Measurements from ENCODE around the gene ADAM11.

Gene ADAM11

DNA sequence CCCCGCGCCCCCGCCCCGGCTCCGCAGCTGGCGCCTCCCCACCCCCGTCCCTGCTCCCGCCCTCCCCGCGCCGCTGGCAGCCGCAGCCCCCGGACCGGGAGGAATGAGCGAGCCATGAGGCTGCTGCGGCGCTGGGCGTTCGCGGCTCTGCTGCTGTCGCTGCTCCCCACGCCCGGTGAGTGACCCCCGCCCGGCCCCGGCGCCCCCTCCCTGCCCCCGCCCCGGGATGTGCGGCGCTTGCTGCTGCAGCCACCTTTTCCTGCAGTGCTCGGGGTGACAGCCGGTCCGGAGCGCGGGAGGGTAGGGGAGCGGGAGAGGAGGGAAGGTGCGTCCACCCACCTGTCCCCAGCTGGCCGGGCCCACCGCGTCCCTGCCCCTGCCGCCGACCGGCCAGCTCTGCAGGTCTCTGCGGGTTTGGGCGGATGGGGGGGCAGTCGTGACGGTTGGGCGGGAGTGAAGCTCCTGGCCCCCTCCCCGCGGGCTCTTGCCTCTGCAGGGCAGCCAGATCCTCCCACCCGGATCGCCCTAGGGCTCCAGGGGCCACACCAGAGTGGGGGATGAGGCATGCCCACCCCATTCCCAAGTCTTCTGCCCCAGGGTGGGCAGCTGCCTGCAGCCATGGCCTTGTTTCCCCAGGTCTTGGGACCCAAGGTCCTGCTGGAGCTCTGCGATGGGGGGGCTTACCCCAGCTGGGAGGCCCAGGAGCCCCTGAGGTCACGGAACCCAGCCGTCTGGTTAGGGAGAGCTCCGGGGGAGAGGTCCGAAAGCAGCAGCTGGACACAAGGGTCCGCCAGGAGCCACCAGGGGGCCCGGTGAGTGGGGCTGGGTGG lies 513 bp downstream of the ADAM11 start:
- no peak for DNase-seq

GRCh38 chr17:44759916-44760243 lies 1.1 kb downstream of the ADAM11 start:
- DNase-seq = no peak

GRCh38 chr17:44760474-44761308 lies 1.9 kb downstream of the ADAM11 start:
- no peak for DNase-seq

GRCh38 chr17:44761932-44762810 lies 3.4 kb downstream of the ADAM11 start:
- DNase-seq = no peak

- DNase-seq = no peak
Measured at GRCh38 chr17:44763170-44763569, 4.4 kb downstream of the ADAM11 start.

DNA sequence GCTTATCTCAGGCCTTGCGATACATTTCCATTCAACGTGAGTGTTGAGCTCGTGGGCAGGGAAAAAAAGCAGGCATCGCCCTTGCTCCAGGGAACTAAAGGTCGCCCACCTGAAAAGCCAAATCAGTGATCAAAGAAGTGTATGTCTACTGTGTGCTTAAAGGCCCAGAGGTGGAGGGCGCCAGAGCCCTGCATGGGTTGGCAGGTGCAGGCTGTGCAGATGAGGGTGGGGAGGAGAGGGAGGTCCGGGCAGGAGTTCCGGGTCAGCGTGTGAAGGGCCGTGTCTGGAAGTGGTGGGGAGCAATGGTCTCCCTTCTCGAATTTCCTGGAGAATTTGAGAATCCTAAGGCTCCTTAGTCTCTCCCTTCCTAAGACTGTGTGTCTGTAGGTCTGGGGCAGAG lies 7.2 kb downstream of the ADAM11 start:
- no peak for DNase-seq

DNA sequence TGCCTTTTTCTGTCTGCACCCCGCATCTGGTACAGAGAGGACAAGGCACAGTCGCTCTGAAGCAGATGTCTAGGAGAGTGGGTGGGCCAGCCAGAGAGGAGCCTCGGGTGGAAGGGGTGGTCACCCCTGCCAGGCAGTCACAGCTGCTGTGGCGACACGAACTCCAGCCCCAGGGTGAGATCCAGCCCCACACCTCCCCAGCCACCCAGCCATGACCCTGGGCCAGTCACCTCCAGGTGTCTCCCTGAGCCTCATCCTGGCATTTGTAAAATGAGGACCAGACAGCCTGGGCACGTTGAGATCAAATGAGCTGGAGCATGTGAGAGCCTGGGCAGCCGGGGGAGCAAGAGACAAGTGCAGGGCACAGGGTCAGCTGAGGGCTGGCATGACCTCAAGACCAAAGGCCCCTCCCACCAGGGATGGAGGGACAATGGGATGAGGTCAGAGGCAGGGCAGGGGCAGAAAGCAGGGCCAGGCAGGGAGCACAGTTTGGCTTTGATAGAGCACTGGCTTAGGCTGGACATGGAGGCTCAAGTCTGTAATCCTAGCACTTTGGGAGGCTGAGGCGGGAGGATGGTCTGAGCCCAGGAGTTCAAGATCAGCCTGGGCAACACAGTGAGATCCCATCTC lies 7.7 kb downstream of the ADAM11 start:
- no peak for DNase-seq

DNA sequence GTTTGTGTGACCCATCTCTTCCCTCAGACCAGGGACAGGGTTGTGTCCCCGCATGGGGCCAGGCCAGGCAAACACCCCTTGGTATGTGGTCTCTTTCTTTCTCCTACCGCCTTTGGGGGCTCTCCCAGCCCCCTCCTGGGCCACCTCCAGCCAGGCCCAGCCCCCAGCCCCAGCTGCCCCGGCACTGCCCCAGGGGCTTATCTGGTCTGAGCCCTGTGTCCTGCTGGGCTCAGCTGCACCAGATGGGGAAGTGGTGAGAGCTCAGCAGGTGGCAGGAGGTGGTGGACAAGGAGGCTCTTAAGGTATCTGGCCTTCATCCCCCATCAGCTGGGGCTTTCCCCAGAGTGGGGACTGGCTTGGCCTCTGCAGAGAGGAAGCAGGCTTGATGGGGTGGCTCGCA lies 8.7 kb downstream of the ADAM11 start:
- DNase-seq = no peak

DNA sequence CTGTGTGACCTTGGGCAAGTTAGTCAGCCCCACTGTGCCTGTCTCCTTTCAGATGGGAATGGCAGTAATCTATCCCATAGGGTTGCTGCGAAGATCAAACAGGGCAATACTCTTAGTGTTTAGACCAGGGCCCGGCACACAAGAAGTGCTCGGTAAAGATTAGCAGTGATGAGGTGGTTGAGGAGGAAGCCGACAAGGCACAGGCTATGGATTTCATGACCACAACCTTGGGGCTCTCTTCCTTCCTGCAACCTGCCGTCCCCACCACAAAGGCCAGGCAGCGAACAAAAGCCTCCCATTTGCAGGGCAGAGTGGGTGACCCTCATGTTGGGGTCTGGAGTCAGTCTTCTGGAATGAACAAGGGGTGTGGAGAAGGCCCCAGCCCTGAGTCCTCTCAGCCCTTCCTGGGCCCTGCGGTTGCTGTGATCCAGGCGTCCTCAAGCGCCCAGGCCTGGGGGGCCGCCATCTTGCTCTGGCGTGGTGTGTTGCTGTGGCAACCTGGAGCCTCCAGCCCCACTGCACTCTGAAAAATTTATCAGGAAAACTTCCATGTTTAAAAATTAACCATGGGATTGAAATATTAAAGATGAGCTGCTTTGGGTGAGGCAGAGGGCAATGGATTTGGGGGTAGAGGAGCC lies 9.8 kb downstream of the ADAM11 start:
- no peak for DNase-seq

DNA sequence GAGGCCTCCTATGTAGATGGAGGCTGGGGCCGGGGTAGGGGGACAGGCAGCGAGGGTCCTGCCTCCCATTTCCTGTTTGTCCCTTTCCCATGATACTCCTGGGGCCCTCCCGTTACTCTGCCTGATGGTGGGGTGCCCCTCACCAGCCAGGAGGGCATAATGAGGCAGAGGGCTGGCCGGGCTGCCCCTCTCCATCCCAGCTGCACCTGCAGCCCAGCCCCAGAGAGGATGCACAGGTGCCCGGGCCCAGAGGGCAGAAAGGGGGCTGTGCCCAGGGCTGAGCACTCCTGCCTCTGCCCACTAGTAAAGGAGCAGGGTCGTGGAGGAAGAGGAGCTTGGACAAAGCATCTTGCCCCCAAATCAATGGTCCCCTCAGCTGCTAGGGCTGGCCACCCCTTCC lies 10.4 kb downstream of the ADAM11 start:
- DNase-seq = no peak

DNA sequence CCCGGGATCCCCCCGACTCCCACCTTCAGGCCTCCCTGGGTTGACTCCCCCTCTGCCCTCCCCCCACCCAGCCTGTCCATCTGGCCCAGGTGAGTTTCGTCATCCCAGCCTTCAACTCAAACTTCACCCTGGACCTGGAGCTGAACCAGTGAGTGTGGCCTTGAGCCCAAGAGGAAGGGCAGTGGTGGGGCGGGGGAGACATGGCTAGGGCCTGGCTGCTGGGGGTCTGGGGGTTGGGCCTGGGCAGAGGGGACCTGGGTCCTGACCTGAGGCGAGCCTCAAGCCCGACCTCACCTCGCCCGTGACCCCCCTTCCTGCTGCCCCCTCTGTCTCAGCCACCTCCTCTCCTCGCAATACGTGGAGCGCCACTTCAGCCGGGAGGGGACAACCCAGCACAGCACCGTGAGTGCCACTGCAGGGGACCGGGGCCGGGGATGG lies 10.9 kb downstream of the ADAM11 start:
- no peak for DNase-seq

DNA sequence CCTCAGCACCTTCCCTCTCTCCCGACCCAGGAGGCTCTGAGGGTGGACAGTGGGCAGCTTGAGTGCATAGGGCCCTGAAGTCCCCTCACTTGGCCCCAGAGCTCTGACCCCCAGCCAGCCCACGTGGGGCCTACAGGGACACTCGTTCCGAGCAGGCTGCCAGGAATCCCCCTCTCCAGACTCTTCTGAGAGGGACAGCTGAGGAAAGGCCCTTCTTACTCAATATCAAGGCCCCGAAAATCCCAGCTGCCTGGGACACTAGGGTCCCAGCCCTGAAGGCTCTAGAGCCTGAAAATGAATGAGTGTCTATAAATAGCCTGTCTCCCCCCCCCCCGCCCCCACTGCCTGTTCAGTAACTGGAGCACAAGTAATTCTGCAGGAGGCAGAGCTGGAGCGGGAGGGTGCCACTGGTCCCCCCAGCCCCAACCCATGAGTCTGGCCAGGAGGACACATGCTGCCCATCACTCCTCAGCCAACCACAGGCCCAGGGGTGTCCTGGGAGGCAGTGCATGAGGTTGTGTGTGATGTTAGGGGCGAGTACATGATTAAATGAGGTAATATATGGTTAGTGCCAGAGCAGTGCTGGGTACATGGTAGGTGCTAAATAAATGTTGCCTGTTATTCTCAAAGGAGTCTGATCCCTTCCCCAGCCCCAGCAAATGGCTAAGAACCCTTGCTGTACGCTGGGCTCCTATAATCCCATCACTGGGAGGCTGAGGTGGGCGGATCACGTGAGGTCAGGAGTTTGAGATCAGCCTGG lies 11.6 kb downstream of the ADAM11 start:
- no peak for DNase-seq

DNA sequence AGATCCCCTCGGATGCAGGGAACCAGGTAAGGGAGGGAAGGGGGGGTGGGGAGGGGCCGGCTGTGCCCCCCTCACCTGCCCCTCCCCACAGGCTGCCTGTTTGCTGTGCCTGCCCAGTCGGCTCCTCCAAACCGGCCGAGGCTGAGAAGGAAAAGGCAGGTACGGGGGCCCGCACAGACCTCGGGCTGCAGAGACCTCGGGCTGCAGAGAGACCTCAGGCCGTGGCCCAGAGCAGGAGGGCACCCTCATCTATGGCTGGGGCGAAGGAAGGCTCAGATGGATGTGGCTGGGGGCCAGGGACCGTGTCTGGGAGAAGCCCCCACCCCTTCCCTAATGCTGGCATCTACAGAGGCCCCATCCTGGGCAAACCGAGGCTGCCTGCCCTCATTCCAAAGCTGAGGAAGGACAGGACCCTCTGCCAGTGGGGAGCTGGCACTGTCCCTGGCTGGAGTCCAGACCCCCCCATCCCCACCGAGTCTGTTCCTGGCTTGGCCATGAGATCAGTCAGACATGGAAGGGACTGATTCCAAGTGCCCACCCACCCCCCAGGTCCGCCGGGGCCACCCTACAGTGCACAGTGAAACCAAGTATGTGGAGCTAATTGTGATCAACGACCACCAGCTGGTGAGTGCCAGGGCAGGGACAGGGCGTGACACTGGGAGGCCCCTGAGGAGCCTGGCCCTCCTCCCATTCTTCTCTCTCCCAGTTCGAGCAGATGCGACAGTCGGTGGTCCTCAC lies 13.7 kb downstream of the ADAM11 start:
- no peak for DNase-seq

- no peak for DNase-seq
Measured at GRCh38 chr17:44773140-44773539, 14.4 kb downstream of the ADAM11 start.

DNA sequence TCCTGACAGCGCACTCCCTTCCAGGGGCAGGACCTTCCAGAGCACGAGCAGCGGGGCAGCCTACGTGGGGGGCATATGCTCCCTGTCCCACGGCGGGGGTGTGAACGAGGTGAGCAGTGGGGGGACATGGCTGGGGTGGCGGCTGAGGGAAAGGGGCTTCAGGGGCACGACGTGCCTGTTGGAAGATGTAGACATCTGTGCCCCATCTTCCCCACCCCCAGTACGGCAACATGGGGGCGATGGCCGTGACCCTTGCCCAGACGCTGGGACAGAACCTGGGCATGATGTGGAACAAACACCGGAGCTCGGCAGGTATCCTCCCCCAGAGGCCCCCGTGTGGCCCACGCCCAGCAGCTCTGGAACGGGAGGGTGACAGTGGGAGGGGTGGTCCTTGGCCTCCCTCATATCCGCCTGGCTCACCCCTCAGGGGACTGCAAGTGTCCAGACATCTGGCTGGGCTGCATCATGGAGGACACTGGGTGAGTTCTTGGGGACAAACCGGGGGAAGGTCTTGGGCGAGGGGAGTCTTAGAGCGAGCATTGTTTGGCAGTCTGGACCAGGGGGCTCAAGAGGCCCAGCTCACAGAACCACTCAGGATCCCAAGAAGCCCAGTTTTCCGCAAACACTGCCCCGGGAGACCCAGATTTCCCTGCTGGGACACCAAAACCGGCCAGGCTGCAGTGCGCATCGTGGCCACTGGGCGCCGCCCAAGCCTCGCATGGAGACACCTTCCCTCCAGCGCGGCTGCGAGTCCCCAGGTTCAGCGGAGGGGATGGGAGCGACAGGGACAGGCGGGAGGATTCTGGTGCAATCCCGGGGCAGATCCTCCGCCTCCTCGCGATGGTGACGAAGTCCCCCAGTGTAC lies 15.7 kb downstream of the ADAM11 start:
- peak; percentile 71 for DNase-seq

DNA sequence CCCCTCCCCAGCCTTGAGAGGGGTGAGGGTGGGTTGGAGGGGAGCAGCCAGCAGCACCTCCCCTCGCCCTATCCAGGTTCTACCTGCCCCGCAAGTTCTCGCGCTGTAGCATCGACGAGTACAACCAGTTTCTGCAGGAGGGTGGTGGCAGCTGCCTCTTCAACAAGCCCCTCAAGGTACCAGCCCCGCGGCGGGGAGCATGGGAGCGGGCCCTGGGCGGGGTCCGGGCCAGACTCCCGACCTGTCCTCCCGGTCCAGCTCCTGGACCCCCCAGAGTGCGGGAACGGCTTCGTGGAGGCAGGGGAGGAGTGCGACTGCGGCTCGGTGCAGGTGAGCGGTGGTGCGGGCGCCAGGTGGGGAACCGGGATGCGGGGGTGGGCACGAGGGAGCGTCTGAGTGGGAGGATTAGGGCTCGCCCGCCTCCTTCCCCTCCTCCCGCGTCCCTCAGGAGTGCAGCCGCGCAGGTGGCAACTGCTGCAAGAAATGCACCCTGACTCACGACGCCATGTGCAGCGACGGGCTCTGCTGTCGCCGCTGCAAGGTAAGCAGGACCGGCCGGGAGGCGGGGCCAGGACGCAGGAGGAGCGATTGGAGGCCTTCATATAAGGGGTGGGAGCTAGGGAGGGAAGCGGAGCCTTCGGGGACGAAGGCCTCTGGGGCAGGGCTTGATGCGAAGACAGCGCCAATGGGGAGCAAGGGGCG lies 16.5 kb downstream of the ADAM11 start:
- peak; percentile 95 for DNase-seq

- DNase-seq = peak; percentile 47
Measured at GRCh38 chr17:44775838-44776621, 17.2 kb downstream of the ADAM11 start.
